ENCODE data around the gene PPP1CA. TPM values are rescaled to one million over a fixed set of nuclear protein-coding genes. Genes with fewer than 3 reads are reported as not detected.
A peak's percentile ranks its signal among the peaks of the same experiment; 100 is the strongest.

Gene PPP1CA
- total and polyA plus RNA-seq, 11 donors: 90.3 to 207 (median 105) TPM

DNA sequence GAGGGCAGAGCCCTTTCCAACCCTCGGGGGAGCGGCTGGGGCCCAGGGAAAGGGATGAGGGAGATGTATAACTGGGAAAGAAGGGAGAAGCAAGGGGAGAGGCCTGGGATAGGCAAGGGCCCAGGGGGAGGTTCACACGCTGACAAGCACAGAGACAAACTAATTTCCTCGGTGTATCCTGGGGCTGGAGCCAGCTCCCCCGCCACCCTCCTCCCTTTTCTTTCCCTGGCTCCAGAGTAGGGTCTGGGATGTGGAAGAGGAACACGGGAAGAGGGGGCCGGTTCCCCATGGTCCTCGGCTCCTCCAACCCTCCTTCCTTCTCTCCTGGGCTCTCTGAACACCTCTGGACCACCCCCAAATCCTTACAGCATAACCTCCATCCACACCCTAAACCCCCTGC is 35.1 kb downstream of the PPP1CA start:
- no peak for TF ChIP-seq POLR2A (IDR thresholded peaks at IDR 0.05)
- no peak for TF ChIP-seq CTCF (IDR thresholded peaks at IDR 0.05)
- WGBS, 4 donors: 28 to 46% (median 35%) methylated on average over 8 of the region's 8 CpGs
- Histone ChIP-seq H3K27me3 (no peaks in the 10 kb centered on the region), H3K4me1 (peaks cover 0 to 58% (median 27%) of the 10 kb centered on the region in 12 donors), H3K36me3 (peaks cover 0 to 11% (median 0%) of the 10 kb centered on the region in 9 donors), H3K4me3 (no peak overlapping the region), H3K27ac (peak overlapping the region in 3 of 12 donors; percentile 39 to 97 (median 52)), H3K9me3 (no peaks in the 10 kb centered on the region)
- intact Hi-C loops (cut with DNase I): no loop called here
- no peak for DNase-seq
- ATAC-seq: peak in 1 of 4 donors; percentile 7

DNA sequence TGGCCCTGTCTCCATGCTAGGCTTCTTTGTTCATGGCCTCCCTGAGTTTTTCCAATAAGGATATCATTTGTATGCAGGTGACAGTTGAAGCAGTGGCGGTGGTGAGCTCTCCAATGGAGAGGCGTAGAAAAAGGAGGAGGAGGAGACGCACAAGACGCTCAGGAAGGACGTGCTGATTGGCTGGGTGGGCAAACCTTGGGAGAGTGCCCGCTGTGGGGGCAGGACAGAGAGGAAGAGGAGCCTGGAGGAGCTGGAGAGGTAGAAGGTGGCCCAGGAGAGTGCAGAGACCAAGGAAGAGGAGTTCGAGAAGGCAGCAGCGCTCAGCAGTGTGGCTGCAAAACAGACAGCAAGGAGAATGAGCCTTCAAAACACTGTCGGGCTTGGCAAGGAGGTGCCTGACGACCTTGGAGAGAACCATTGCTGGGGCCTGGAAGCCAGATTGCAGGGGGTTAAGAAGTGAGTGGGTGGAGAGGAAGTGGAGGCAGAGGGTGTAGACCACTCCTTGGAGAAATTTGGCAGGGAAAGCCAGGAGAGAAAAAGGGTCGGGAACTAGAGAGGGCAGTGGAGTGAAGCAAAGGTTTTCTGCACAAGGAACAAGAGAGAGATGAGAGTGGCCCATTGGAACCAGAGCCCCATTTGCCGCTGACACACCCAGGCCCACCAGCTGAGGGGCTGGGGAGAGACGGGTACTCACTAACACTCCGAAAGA is 35.8 kb downstream of the PPP1CA start:
- WGBS, 4 donors: 64 to 73% (median 70%) methylated on average over 14 of the region's 14 CpGs
- Histone ChIP-seq H3K27ac (peak overlapping the region in 3 of 12 donors; percentile 39 to 97 (median 52)), H3K4me3 (no peak overlapping the region), H3K27me3 (no peaks in the 10 kb centered on the region), H3K36me3 (peaks cover 0 to 11% (median 0%) of the 10 kb centered on the region in 9 donors), H3K4me1 (peaks cover 0 to 52% (median 22%) of the 10 kb centered on the region in 12 donors), H3K9me3 (no peaks in the 10 kb centered on the region)
- intact Hi-C loops (cut with DNase I): no loop called here
- TF ChIP-seq POLR2A (IDR thresholded peaks at IDR 0.05): no peak
- no peak for TF ChIP-seq CTCF (IDR thresholded peaks at IDR 0.05)
- DNase-seq: no peak
- ATAC-seq: no peak

DNA sequence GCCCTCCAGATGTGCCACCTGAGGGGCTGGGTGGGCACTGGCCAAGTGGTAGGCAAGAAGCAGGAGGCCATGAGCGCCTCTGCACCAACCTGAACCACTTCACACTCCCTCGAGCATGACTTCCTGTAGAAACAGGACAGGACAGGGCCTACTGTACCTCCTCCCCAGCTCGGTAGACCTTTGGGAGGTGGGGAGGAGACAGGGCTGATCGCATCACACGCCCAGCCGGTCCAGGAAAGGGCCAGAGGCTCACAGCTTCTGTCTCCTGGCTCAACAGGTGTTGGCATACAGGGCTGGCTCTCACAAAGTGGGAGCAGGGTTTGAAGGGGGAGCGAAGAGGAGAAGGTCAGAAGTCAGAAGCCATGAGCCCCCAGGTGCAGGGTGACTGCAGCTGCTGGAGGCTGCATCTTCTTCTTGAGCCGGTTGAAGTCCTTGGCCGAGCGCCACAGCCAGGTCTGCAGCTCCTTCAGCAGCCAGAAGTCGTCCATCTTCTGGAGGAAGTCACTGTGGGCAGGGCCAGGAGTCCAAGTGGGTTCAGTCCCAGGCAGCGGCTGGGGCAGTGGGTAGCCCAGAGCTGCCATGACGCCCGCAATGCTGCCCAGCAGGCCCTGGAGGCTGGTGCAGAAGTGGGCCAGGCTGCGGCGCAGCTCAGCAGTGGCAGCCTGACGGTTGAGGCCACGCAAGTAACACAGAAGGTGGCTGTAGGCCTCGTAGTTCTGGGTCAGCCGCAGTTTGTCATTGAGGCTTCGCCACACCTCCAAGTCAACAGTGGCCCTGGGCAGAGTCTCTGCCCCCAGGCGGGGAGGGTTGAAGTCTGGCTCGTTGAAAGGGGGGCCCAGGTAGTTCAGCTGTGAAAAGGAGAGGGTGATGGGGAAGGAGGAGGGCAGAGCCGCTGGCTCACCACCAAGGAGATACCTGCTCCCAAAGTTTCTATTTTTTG is 36.6 kb downstream of the PPP1CA start:
- no peaks in the 10 kb centered on the region for H3K27me3 ChIP-seq
- TF ChIP-seq POLR2A (IDR thresholded peaks at IDR 0.05) (no peak), CTCF (IDR thresholded peaks at IDR 0.05) (no peak)
- peaks cover 0 to 43% (median 22%) of the 10 kb centered on the region in 12 donors for H3K4me1 ChIP-seq
- no peaks in the 10 kb centered on the region for H3K9me3 ChIP-seq
- no peak for DNase-seq
- peaks cover 0 to 11% (median 0%) of the 10 kb centered on the region in 9 donors for H3K36me3 ChIP-seq
- WGBS, 4 donors: 90 to 94% (median 91%) methylated on average over 12 to 24 of the region's 24 CpGs
- no peak for ATAC-seq
- intact Hi-C loops (cut with DNase I): no loop called here
- no peak overlapping the region for H3K4me3 ChIP-seq
- H3K27ac ChIP-seq: peak overlapping the region in 1 of 12 donors; percentile 97

DNA sequence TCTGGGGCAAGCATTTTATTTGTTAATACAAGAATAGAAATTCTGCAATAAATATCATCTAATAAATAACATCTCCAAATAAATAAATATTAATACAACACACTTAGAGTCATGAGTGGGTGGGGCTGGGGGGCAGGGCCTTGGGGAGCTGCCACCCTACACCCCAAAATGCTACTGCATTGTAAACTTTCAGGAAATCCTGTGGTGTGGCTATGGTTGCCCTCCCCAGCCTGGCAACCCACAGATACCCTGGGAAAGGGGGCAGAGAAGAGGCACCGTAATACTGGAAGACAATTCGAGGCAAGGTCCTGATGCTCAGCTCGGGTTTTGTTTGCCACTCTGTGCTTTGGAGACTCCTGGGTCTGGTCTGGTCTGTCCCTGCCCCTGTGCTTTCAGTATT is 37.5 kb downstream of the PPP1CA start:
- Histone ChIP-seq H3K36me3 (peaks cover 0 to 11% (median 0%) of the 10 kb centered on the region in 9 donors), H3K9me3 (no peaks in the 10 kb centered on the region), H3K4me1 (peaks cover 0 to 35% (median 22%) of the 10 kb centered on the region in 12 donors), H3K27me3 (no peaks in the 10 kb centered on the region), H3K4me3 (no peak overlapping the region), H3K27ac (no peak overlapping the region)
- DNase-seq (no peak), ATAC-seq (no peak)
- TF ChIP-seq POLR2A (IDR thresholded peaks at IDR 0.05): no peak
- whole genome bisulfite sequencing, 4 donors: 86 to 97% (median 94%) methylated on average over 3 of the region's 3 CpGs
- intact Hi-C loops (cut with DNase I): no loop called here
